ENCODE results near the gene PPP3CA. TPM values are rescaled to one million over a fixed set of nuclear protein-coding genes. Genes with fewer than 3 reads are reported as not detected.
A peak's percentile ranks its signal among the peaks of the same experiment; 100 is the strongest.

The PPP3CA gene
- total and polyA plus RNA-seq, 2 of the 13 experiments (the other 11 are each of a cell fraction or from before 2014, with no cell fraction given), result 4.8 to 13.2 TPM

DNA sequence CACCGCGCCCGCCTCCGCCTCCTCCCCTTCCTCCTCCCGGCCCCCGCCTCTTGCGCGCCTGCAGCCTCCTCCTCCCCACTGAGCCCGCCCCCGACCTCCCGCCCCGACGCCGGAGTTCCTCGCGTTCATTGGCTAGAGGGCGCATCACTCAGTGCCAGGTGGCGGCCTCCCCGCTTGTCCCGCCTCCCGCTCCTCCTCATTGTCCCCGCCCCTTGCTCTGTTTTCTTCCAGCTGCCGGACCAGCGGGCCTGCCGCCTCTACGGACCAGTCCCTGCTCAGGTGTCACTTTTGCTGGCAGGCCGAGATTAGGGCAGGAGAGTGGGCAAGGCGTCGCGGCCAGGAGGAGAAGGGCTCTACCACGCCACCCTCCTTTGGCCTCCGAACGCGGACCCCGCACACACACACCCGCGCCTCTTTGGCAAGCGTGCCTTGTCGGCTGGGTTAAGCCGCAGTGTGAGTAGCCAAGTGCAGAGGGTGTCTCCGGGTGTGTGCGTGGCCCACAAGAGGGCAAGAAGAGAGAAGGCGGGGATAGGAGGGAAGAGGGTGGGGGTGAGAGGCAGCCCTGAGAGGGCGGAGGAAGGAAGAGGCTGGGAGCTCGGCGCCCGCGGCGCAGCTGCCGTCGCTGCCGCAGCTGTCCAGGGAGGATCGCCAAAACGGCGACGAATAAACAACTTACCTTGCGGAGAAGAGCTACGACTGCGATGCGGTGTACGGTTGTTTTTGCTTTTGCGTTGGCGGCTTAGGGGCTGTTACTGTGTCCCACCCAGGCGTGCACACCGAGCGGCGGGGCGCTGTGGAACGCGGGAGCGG is 436 bp upstream of the PPP3CA start (continued):
- TF ChIP-seq, protein P1, sequence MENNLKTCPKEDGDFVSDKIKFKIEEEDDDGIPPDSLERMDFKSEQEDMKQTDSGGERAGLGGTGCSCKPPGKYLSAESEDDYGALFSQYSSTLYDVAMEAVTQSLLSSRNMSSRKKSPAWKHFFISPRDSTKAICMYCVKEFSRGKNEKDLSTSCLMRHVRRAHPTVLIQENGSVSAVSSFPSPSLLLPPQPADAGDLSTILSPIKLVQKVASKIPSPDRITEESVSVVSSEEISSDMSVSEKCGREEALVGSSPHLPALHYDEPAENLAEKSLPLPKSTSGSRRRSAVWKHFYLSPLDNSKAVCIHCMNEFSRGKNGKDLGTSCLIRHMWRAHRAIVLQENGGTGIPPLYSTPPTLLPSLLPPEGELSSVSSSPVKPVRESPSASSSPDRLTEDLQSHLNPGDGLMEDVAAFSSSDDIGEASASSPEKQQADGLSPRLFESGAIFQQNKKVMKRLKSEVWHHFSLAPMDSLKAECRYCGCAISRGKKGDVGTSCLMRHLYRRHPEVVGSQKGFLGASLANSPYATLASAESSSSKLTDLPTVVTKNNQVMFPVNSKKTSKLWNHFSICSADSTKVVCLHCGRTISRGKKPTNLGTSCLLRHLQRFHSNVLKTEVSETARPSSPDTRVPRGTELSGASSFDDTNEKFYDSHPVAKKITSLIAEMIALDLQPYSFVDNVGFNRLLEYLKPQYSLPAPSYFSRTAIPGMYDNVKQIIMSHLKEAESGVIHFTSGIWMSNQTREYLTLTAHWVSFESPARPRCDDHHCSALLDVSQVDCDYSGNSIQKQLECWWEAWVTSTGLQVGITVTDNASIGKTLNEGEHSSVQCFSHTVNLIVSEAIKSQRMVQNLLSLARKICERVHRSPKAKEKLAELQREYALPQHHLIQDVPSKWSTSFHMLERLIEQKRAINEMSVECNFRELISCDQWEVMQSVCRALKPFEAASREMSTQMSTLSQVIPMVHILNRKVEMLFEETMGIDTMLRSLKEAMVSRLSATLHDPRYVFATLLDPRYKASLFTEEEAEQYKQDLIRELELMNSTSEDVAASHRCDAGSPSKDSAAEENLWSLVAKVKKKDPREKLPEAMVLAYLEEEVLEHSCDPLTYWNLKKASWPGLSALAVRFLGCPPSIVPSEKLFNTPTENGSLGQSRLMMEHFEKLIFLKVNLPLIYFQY (CRISPR knock-in tag; IDR thresholded peaks at IDR 0.05; ENCODE audit: borderline replicate concordance), result 0 out of 2 replicates have a peak, but pooled peaks have one; percentile 39
- TF ChIP-seq ZNF768 (CRISPR knock-in tag; IDR thresholded peaks at IDR 0.05), result no peak; the same call in 1 of the 2 replicates
- TF ChIP-seq ELF1 (CRISPR knock-in tag; IDR thresholded peaks at IDR 0.05), result 0 out of 2 replicates have a peak, but pooled peaks have one; percentile 22
- TF ChIP-seq ZNF136 (CRISPR knock-in tag; IDR thresholded peaks at IDR 0.05; ENCODE audit: low read depth), result no peak
- peak; percentile 71 for TF ChIP-seq ASH2L (IDR thresholded peaks at IDR 0.05; ENCODE audit: insufficient read length, low read depth, low read length)
- TF ChIP-seq WIZ (CRISPR knock-in tag; IDR thresholded peaks at IDR 0.05), result peak; percentile 77; the same call in 1 of the 2 replicates
- peak; percentile 95 for TF ChIP-seq ZNF292 (CRISPR knock-in tag; IDR thresholded peaks at IDR 0.05; ENCODE audit: borderline replicate concordance, low read depth)
- peak; percentile 68; the same call in 1 of the 2 replicates for TF ChIP-seq KDM5B (CRISPR knock-in tag; IDR thresholded peaks at IDR 0.05; ENCODE audit: borderline replicate concordance)
- peak; percentile 20; the same call in 1 of the 2 replicates for TF ChIP-seq ZNF567 (CRISPR knock-in tag; IDR thresholded peaks at IDR 0.05; ENCODE audit: borderline replicate concordance)
- no peak for TF ChIP-seq NCOA1 (CRISPR knock-in tag; IDR thresholded peaks at IDR 0.05)
- TF ChIP-seq ZNF430 (CRISPR knock-in tag; IDR thresholded peaks at IDR 0.05), result peak; percentile 75
- TF ChIP-seq, protein P2, sequence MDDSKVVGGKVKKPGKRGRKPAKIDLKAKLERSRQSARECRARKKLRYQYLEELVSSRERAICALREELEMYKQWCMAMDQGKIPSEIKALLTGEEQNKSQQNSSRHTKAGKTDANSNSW (CRISPR knock-in tag; IDR thresholded peaks at IDR 0.05; ENCODE audit: borderline replicate concordance), result no peak; the same call in 1 of the 2 replicates
- peak; percentile 59 for TF ChIP-seq HNRNPK (IDR thresholded peaks at IDR 0.05; ENCODE audit: low read depth, low read length, poor library complexity, severe bottlenecking)
